HG02759 (cell line): ENCODE results near the gene CCDC68.
"Not testable (repeated sequence)": the region's sequence is repeated elsewhere in the genome, so short reads cannot be mapped to it uniquely, and the experiment has no call there.

Source experiments
- ATAC-seq: cut with Tn5 transposase; IDR thresholded peaks from one replicate; pipeline ENCODE4 v1.9.1; 2021; ENCODE audit warnings: mild to moderate bottlenecking, moderate library complexity; ENCODE audit not compliant: unreplicated experiment

CCDC68 gene, protein sequence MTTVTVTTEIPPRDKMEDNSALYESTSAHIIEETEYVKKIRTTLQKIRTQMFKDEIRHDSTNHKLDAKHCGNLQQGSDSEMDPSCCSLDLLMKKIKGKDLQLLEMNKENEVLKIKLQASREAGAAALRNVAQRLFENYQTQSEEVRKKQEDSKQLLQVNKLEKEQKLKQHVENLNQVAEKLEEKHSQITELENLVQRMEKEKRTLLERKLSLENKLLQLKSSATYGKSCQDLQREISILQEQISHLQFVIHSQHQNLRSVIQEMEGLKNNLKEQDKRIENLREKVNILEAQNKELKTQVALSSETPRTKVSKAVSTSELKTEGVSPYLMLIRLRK

DNA sequence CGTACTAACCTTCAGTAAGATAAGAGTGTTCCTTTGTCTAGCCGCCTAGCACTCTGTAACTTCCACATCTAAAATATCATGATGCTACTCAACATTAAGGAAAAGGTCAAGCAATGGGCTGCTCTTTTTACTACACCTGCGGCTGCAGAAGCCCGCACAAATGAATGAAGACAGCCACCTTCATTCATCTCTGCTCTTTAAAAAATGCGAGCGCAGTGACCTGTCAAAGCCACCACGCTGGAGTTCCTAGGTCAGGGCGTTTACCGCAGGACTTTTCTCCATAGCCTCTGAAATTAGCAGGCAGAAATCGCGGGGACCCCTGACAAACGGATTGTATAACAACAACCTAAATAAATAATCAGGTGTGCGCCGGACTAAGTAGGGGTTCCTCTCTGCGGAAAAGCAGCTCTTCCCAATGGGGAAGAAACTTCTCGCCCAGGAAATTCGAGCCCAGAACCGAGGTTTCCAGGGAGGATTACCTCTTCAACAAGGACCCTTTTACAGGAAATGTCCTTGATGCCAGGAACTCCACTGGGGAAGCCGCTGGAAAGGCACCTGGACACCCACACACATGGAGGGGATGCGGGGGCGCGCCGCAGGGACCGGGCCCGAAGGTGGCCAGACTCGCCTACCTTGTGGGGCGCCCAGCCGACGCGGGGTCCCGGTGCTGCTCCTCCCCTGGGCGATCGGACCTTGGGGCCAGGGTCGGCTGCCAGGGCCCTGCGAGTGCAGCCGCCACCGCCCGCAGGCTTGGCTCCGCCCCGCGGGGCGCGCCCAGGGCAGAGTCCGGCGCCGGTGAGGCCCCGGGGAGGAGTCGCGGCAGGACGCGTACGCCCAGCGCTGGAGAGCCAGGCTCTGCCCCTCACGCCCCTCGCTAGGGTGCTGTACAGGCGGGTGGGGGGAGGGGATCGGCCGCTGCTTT is at the start of gene CCDC68:
CCDC68 (minus strand) TSS at position 758 of the 922 bp plus-strand sequence. CDS start 16,670 bp downstream, outside the sequence.
- ATAC-seq, result no peak

DNA sequence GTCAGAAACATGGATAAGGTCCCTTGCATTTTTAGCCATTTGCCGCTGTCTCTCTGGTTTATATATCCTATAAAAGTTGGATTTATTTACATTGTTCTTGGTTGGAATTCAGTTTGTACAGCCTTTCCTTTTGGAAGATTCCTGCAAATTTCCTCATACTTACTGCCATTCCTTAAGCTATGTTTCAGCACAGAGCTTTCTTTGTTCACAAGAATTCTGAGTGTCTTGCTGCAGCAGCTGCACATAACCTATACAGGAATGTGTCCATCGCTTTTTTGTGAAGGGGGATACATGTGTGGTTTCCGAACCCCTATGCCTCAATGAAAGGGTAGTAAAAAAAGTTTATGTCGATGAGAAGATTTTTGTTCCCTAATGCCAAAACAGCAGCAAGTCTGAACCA is 48.3 kb upstream of the CCDC68 start:
- ATAC-seq, result no peak

DNA sequence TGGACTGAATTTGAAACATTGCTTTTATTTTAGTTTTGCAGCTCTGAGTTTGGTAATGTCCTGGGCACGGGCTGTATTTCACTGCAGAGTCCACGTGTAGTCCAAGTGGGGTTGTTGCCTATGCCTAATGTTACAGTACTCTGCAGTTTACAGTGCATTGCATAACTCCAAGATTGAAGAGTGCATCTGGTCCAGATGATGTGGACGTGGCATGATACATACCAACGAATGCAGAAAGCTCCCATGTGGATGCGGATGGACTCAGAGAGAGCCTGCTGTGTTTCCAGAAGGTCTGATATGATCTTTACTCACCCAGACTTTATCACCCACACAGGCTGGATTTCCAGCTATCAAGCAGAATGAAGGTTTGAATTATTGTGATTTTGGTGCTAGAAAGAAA is 44.4 kb upstream of the CCDC68 start:
- ATAC-seq, result no peak

DNA sequence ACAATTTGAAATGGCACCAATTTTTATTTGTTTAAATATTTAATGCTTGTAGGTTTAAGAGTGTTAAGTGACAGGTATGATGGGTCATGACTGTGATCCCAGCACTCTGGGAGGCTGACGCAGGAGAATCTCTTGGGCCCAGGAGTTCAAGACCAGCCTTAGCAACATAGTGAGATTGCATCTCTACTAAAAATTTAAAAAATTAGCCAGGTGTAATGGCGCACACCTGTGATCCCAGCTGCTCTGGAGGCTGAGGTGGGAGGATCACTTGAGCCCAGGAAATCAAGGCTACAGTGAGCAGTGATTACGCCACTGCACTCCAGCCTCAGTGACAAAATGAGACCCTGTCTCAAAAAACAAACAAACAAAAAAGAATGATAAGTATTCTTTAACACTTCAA is 43.0 kb upstream of the CCDC68 start:
- no peak for ATAC-seq

DNA sequence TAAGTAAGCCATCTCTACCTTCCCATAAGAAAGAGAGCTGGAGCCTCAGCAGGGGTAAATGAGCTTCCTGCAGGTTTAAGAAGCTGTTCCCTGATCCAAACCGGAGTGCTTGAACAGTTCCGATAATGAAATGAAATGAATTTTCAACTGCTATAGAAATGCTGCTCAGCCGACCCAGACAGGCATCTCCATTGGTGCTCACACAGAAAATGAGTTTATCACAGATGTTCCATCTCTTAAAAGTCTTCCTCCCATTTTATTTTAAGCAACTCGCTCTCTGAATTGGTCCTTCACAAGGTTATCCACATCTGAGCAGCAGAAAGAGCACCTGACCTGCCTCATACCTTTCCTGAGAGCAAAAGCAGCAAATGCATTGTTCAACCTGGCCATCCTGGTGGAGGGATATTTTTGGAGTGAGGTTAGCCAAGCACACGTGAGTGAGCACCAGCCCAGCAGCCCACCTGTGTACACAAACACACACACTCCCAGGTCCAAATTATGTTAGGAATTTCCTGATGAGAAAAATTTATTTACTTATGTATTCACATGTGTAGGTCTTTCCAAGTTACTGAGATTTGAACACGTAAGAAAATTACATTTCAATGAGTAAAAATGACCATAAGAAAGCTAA is 42.2 kb upstream of the CCDC68 start:
- ATAC-seq, result no peak

DNA sequence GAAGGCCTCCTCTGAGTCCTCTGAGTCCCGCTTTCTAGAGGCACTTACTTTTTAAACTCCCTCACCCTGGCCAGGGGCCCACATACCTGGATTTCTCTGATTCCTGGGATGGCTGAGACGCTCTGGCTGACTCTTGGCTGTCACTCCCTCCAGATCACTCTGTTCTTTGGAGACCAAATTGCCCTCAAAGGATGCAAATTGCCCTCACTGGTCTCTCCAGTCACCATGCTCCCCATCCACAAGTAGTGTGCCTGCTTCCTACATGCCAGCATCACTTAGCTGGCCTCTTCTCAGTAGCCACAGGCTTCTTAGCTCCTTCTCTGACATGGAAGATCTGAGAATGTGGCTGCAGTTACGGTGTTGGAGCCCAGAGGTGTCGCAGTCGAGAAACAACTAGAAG is 41.3 kb upstream of the CCDC68 start:
- no peak for ATAC-seq

DNA sequence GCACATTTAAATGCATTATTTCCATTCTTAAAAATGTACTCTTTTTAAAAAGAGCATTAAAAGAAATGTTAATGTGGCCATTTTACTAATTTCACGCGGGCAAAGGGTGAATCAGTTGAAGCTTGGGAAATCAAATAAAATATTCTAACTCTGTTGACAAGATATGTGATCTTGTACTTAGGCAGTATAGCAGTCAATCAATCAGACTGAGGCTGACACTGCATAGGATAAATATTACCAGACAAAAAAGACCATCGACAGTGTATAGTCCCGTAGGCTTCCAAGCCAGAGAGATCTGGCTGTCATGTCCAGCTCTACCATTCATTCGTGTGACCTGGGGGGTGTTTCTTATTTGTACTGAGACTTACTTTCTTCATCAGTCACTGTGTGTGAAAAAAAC is 39.8 kb upstream of the CCDC68 start:
- ATAC-seq, result no peak

DNA sequence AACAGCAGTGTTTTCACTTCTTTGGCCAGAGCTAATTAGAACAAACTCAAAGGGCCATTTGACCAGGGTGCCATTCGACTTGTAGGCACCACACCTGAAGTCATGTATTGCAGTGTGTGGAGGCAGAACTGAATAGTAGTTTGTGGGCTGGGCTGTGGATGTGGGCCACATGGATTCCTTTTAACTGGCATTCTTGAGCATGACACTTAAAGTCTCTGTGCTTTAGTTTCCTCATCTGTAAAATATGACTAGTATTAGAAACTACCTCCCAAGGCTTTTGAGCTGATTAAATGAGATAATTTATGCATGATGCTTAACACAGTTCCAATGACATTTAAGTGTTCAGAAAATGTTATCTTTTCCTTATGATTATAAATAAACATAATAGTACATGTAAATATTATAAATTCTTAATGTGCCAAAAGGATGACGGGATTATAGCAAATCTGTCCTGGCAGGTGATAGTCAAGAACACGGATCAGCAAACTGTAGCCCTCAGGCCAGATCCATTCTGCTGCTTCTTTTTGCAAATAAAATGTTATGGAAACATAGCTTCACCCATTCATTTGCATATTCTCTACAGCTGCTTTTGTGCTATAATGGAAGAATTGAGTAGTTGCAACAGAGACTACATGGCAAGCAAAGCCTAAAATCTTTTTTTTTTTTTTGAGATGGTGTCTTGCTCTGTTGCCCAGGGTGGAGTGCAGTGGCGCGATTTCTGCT is 36.3 kb upstream of the CCDC68 start:
- ATAC-seq, result no peak

DNA sequence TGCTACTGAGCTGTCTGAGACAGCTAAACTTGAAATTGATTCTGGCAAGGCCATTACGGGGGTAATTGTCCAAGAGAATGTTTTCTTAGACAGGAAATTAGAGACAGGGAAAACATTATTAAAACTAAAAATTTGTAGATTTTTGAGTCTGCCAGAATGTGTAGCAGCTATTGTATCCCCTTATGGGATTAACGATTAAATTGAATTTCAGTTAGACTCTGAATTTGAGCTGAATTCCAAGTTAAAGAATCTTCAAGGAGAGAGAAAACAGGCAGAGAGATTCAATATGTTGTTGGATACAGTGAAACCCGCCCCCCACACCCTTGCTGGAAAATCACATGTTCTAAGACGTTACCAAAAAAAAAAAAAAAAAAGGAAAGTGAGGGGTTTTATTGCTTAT is 32.7 kb upstream of the CCDC68 start:
- no peak for ATAC-seq

DNA sequence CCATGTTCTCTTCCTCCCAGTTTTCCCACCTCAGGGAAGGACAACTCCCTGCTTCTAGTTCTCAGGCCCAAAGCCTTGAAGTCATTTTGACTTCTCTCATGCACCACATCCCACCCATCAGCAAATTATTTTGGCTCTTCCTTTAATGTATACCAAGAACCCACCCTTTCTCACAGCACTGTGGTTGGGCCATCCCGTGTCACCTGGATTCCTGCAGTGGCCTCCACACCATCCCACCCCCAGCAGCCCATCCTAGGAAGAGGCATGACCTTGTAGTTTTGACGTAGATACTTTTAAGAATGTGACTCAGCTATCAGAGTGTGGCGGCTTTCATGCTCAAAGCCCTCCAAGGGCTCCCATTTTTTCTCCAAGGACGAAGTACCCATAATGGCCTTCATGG is 25.6 kb upstream of the CCDC68 start:
- ATAC-seq, result no peak

DNA sequence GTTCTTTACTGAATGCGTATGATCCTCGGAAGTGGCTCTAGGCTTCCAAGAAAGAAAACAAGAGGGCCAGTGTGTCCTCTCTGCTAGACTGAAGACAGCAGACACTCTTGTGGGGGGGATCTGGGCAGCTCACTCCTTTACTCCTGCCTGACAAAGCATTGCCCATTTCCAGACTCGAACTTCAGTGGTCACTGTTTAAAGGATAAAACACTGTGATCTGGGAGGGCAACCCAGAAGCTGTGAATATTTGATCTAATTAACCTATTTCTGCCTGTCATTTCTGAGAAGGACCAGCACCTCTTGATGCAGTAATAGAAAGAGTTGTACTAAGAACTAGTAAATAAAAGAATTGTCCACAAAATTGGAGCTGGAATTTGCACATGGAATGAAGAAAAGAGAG is 24.5 kb upstream of the CCDC68 start:
- no peak for ATAC-seq

DNA sequence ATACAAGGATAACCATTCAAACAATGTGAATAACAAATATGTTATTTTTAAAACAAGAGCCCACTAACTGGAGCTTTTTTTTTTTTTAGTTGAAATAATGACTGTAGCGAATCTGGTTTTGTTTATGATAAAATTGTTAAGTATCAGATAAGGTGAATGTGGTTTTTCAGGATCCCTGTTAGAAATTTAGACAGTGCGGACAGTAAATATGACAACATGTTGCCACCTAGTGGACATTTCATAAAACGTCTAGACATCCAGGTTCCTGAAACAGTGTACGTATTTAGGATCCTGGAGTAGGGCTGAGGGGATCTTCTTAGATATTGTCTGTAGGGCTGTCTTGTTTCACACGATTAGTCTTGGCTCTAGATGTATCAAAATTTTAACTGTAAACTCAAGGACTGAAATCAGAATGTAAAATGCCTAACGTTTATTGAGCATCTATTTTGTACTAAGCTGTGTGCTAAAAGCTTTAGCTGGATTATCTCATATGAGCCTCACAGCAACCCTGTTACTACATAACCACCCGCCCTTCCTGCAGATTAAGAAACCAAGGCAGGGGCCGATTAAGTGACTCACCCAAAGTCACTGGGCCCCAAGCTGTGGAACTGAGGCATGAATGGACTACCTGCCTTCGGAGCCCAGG is 23.9 kb upstream of the CCDC68 start:
- ATAC-seq, result peak; percentile 89

DNA sequence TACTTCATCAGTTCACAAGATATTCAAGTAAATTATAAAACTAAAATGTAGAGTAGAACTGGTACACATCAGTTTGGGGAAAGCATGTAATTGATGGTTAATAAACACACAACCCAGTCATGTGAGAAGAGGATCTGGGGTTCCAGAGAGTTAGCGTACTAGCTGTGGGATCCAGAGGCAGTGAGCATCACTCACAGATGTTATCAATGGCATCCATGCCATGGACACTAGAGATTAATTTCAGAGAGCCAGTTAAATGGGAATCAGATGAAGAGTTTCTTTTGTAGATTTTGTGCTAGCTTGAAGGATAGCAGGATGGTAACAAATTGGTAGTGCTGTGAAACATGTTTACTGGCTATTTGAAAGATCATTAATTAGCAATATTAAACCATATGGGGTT is 21.8 kb upstream of the CCDC68 start:
- no peak for ATAC-seq

DNA sequence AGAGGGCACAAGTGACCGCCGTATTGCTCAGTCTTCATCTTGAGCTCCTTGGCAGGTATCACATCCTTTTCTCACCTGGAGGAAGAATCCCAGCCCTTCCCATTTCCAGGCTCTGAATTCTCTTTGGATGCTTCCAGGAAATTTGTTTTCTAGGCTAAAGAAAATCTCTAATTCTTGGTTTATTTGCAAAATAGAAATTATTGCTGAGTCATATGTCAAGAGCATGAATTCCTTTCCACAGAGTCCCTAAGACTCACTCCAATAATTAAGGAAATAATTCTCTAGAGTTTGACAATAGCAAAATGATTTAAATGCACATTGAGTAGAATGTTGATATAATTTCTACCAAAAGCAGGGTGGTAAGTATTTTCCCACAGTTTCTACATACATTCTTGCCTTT is 16.3 kb upstream of the CCDC68 start:
- ATAC-seq, result no peak

DNA sequence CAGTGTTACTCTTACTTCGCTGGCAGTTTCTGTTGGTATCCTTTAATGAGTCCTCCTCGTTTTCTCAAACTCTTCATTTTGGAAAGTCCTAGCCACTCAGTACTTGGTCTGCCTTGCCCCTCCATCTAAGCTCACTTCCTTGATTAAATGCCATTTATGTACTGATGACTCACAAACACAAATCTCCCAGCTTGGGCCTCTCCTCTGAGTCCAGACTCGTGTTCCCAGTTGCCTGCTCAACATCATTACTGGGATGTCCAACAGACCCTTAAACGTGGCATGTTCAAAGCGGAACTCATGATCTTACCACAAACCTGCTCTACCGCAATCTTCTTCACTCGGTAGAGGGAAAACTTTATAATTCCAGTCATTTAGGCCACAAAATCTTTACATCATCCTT is 13.8 kb upstream of the CCDC68 start:
- ATAC-seq, result no peak

DNA sequence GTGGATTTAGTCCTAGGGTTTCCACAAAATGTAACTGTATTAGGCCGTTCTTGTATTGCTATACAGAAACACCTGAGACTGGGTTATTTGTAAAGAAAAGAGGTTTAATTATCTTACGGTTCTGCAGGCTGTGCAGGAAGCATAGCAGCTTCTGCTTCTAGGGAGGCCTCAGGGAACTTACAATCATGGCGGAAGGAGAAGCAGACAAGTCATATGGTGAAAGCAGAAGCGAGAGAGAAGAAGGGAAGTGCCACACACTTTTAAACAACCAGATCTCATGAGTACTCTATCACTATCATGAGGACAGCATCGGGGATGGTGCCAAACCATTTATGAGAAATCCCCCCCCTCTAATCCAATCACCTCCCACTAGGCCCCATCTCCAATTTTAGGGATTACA is 9.5 kb upstream of the CCDC68 start:
- no peak for ATAC-seq

DNA sequence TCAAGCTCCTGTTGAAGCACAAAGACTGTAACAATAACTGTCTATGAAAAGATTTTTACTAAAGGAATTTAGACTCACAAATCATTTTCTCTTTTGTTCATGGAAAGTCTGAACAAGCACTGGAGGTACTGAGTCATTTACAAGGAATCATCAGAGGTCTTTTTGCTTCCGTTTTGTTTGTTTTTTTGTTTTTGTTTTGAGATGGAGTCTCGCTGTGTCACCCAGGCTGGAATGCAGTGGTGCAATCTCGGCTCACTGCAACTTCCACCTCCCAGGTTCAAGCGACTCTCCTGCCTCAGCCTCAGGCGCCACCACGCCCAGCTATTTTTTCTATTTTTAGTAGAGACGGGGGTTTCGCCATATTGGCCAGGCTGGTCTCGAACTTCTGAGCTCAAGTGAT is 9.0 kb upstream of the CCDC68 start:
- not testable (repeated sequence) for ATAC-seq

DNA sequence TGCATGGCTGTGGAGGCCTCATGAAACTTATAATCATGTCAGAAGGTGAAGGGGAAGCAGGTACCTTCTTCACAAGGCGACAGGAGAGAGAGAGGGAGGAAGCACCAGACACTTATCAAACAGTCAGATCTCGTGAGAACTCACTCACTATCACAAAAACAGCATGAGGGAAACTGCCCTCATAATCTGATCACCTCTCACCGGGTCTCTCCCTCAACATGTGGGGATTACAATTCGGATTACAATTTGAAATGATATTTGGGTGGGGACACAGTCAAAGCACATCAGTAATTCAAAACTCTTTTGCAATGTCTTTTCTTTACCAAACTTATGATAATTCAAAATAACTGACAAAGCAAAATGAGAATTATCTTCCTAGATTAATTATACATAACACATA is 8.5 kb upstream of the CCDC68 start:
- ATAC-seq, result no peak

DNA sequence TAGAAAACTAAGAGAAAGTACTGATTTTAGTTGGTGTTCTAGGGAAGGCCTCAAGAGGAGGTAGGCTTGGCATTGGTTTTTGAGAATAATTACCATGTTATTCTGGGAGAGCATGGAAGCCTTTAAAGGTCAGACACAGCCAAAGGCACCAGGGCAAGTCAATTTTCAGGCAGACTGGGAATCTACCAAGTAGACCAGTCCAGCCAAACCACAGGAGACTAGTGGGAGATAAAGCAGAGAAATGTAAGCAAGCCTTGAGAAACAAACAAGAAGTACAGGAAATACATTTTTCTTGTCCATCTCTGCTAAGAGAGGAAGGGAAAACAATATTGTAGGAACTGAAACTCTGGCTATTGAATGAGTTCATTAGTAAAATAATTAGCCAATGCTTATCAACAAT is 5.5 kb upstream of the CCDC68 start:
- no peak for ATAC-seq

DNA sequence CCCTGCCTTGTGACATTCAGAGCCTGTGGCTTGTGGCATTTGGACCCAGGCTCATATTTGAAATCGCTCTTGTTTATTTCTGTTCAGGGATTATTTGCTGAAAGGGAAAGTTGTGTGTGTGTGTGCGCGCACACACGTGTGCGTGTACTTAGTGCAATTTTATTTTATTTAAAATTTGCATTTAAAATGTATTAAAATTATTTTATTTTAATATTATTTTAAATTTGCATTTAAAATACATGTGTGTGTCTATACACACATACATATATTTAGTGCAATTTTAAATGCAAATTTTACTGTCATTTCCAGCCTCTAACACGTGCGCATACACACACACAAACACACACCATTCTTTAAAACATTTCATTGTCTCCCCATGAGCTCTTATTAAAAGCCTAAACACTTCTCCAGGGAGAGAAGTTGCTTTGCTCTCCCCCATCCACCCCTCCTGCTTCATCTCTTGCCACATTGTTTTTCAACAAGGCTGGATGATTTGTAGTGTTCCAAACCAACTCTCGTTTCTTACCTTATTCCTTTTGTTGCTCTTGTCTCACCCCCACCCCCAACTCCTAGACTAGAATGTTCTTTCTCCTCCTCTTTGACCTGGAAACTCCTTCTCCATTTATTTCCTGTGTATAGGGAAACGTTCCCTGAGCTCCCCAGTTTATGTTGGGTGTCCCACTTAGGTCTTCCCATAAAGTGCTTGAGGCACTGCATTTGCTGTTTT is 3.8 kb upstream of the CCDC68 start:
- no peak for ATAC-seq
